GM18520 (cell line): Measurements from ENCODE around the gene LZIC.

Source experiments
- ATAC-seq: cut with Tn5 transposase; IDR thresholded peaks from one replicate; pipeline ENCODE4 v1.9.1; 2021; ENCODE audit not compliant: unreplicated experiment

Gene LZIC

DNA sequence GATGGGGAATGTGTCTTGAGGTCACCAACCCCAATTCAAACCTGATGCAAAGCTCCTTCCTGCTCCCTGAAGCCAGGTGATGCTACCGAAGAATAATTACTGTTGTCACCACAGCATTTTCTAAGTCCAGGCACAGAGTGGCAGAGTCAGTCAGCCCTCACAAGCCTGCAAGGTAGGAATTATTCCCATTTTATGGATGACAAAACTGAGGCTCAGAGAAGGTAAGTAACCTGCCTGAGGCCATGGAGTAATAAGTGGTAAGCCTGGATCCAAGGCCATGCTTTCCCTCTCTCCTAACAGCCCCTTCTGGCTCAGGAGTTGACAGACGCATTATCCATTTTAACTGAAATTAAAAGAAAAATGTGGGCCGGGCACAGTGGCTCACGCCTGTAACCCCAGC lies 56.1 kb downstream of the LZIC start:
- ATAC-seq = no peak

DNA sequence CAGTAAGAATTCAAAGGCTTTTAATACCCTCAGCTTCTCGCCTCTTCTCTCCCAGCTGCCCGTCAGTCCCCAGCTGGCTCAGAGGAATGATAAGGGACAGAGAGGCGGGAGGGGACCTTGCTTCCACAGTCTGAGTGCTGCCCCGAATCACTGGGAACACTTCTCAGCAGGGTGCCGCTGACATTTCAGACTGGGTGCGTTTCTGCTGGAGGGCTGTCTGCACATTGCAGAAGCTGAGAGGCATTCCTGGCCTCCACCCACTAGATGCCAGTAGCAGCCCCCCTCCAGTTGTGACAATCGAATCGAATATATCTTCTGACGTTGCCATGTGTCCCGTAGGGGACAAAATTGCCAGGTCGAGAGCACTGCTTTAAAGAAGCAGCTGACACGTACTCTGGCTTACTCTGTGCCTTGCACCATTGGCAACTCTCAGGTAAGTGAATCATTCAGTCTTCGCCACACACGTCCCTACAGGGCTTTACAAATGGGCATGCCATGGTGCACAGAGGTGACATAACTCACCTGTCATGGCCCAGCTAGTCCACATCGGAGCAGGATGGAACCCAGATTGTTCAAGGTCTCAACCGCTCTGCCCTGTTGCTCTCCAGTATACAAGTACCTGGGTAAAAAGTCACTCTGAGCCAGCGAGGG lies 57.0 kb downstream of the LZIC start:
- ATAC-seq = no peak

DNA sequence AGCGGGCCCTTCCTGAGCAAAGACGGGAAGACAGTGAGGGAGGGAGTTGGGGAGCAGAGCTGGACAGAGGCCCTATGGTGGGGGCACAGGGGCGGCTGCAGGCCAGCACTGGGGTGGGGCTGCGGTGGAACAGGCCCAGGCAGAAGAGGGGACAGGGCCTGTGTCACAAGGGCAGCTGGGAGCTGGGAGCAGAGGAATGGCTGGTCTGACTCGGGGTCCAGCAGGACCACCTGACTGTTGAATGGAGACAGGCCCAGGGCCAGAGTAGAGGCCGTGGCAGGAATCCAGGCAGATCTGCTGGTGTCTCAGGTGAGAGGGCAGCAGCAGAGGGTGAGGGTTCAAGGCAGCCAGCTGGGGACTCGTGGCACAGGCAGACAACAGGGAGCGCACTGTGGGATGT lies 58.4 kb downstream of the LZIC start:
- ATAC-seq = no peak

DNA sequence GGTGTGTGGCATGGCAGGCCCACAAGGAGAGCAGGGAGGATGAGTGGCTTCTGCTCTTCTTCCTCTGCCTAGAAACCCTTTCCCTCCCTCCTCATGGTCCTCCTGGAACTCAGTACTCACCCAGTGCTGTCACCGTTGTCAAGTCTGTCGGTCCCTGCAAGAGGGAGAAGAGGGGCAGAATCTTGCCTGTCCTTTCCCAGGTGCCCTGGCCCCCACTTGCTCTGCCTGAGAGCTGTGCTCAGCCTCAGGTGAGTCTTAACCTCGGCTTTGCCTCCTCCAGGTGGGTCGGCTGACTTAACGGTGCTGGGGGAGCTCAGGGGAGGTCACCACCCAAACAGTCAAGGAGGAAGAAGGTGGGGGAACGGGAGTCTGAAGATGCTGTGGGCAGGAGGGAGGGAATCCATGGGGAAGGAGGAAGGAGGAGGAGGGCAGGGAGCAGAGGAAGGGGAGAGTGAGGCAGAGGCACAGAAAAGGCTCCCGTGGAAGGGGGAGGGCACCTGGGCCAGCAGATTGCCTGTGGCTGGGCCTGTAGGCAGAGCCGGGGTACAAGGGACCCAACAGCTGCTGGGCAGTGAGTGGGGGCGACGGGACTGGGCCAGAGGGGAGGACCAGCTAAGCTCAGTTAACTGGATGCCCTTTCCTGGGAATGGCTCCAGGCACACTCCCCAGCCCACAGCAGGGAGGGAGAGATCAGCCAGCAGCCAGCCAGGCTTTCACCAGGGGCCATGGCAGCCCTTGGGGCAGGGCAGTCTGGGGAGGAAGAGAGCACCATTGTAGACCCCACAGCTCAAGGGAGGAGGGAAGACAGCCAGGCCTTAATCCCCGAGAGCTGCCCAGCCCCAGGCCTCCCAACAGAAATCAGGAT lies 59.4 kb downstream of the LZIC start:
- ATAC-seq = no peak

DNA sequence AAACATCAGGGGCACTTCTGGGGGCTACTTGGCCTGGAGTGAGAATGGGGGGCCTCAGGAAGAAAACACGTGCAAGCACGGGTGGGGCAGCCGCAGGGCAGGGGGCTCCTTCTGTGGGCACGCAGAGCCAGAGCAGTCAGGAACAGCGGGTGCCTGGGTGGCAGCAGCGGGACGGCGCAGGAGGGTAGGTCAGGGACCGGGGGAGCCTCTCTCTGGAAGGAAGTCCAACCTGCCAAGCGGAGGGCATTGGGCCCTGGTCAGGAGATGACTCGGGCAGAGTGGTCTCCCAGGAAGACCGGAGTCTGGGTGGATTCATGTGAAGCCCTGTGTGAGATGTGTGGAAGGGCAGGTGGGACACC lies 60.3 kb downstream of the LZIC start:
- ATAC-seq = no peak

DNA sequence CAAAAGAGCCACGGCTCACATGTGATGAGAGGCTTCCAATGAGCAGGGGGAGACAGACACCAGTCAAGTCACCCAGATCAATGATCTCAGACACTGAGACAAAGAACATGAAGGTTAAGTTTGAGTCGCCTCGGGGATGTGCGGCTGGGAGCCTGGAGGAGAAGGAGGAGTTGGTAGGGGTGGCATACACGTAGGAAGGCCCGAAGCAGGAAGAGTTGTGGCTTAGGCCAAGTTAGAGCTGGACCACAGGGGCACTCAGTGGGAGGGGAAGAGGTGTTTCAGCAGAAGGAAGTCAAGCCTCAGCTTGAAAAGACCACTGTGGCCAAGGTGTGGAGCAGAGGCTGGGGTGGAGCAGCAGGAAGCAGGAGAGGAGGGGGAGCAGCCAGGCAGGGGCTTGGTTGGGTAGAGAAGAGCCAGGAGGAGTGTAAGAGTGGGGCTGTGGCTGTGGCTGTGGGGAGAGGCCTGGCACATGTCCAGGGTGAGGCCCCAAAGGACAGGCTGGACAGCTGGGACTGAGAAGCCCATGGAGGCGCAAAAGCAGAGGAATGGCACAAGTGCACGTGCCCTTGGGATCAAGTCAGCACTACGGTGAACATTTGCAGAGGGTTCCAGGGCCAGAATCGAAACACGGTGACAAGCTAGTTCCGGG lies 60.8 kb downstream of the LZIC start:
- no peak for ATAC-seq

DNA sequence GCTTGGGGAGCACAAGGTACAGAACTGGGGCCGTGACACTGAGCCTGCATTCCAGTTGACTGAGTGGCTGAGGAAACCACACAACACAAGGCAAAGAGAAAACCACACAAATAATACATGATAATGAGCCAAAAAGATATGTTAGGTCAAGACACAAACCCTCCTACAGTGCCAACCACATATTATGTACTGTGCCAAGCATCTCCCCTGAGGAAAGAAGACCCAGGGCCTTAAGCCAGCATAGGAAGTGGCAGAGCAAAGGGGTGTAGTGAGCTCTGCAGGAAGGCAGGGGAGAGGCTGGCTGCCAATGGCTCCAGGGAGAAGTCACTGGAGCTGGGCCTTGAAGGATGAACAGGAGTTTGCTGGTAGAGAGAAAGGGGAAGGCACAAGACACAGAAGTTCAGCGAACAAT lies 61.3 kb downstream of the LZIC start:
- no peak for ATAC-seq
